GM21619 (cell line): Measurements from ENCODE around the gene GFRA1.

Experiments used
- ATAC-seq: cut with Tn5 transposase; IDR thresholded peaks from one replicate; pipeline ENCODE4 v1.9.1; 2021; ENCODE audit not compliant: unreplicated experiment

Gene GFRA1

DNA sequence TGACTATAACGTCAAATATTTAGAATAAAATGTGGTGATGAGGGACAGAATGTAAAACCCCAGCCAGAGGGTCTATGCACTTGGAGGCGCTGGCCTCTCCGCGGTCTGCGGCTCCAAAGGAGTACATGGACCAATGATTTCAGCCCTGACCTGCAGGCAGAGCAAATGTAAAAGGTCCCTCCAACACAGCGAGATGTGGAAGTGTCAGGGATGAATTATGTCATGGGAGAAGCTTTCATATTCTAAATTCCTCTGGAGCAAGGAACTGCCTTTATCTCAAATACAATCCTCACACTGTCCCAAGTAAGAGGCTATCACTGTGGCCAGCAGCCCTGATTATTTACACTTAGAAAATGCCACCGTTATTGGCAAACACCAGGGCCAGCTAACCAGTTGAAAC is 139.4 kb downstream of the GFRA1 start:
- ATAC-seq = no peak

DNA sequence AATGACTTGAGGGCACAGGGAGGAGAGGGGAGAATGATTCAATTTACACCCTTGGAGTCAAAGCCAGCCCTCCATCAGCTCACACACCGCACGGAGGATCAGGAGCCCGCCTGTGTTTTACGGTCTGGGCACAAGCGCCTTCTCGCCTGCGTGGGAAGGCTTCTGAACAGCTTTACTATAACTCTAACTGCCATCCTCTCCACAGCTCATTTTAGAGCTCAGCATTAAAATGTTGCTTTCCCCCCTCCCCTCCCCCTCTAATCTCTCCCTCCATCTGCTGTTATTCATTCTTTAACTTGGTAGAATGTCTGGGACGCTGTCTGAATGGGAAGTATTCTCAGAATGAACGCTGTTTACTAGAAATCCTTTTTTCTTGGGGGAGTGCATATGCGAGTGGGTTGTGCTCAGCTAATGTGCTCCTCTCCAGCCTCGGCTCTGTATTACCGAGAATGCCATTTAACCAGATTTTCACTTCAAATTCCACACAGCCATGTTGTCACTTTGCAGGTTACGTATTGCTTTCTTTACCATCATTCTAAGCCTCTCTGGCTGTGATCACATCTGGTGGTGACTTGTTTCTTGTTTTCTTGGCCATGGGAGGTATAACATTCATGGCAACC is 140.1 kb downstream of the GFRA1 start:
- ATAC-seq = no peak

DNA sequence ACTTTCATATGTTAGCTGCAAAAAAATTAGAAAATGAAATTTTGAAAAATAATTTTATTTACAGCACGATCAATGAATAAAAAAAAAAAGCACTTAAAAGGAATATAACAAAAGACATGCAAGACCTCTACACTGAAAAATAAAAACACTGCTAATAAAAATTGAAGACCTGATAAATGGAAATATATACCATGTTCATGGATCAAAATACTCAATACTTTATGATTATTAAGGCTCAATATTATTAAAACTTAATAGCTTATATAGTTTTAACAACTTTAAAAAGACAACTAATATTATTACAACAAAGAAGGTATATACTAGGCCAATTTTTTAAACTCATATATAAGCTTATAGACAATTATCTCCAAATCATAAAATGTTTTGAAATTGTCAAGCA is 143.0 kb downstream of the GFRA1 start:
- ATAC-seq = no peak

DNA sequence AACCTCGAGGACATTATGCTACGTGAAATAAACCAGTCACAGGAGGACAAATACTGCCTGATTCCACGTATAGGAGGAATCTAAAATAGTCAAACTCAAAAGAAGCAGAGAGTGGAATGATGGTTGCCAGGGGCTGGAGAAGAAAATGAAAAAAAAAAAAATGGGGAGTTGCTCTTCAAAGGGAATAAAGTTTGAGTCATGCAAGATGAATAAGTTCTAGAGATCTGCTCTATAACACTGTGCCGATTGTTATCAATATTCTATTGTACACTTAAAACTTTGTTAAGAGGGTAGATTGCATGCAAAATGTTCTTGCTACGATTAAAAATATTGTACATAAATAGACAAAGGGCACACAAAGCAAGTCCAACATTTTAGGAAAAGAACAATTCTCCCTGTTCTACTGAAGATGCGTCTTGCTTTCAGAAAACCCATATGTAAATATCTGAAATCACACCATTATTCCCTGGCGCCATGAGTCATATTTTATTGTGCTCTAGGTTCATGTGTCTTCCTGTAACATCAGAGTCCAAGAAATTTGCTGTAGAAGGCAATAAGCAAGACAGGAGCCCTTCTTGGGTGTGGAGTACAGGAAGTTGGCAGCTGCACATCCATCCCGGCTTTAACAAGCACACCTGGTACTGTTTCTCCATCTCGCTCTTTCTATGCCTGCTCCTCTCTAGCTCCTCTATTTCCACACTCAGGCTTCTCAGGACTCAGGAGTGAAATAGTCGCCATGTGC is 145.9 kb downstream of the GFRA1 start:
- no peak for ATAC-seq

DNA sequence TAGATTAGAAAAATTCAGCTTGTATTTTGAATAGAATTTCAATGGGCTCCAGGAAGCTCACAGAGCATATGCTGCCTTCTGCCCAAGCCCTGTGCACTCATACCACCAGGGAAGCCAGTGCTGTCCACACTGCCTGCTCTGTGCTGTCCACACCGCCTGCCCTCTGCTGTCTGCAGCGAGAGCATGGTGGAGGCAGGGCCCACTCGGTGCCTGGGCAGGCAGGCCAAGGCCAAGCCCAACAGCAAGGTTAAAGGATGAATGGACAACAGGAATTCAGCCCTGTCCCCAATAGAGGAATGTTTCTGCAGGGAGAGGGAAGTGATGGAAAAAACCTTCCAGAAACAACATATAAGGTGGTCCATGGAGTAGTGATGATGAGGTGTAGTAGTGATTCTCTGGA is 146.8 kb downstream of the GFRA1 start:
- ATAC-seq = no peak

DNA sequence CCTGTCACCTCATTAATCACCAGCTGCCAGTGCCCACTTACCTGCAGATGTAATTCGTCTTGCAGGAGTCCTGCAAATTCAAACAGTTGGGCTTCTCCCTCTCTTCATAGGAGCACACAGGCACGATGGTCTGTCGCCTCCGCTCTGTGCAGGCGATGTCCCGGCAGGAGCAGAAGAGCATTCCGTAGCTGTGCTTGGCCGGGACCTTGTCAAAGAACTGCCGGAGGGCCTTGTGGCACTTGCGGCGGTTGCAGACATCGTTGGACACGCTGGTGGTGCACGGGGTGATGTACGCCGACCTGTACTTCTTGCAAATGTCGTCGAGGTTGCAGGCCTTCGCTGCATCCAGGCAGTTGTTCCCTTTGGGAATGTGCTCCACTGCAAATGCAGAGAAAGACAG is 147.8 kb downstream of the GFRA1 start:
- no peak for ATAC-seq

DNA sequence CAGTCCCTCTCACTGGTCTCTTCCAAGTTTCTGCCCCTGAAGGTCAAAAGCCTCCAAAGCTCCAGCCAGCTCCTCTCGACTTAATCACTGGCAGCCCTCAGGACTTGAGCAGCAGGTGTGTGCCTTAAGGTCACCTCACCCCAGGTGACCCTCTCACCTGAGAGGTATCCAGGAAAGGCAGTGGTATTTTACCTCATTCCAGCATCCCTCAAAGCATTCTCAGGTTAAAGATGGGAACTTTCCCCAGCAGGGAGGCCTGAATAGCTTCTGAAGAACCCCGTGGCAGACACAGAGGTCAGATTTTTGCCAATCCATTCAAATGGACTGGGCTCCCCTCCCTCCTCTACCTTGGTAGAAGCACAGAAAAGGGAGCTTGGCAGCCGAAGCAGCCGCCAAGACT is 148.2 kb downstream of the GFRA1 start:
- ATAC-seq = no peak

DNA sequence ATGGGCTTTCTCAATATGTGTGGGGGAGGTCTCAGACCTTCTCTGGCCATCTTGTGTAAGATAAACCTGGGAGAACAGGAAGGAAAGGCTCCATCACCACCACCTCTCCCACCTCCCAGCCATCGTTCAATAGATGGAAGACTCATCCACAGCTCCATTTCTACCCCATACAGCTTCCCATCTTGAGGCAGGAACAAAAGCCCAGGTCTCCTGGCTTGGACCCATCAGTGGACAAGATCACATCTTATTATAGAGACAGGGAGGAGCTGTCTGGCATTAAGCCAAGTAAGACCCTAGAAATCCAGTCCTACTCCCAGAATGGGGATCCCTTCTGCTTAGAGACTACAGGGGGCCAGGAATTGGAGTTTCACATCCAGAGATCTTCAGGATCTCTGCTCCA is 150.3 kb downstream of the GFRA1 start:
- ATAC-seq = no peak

DNA sequence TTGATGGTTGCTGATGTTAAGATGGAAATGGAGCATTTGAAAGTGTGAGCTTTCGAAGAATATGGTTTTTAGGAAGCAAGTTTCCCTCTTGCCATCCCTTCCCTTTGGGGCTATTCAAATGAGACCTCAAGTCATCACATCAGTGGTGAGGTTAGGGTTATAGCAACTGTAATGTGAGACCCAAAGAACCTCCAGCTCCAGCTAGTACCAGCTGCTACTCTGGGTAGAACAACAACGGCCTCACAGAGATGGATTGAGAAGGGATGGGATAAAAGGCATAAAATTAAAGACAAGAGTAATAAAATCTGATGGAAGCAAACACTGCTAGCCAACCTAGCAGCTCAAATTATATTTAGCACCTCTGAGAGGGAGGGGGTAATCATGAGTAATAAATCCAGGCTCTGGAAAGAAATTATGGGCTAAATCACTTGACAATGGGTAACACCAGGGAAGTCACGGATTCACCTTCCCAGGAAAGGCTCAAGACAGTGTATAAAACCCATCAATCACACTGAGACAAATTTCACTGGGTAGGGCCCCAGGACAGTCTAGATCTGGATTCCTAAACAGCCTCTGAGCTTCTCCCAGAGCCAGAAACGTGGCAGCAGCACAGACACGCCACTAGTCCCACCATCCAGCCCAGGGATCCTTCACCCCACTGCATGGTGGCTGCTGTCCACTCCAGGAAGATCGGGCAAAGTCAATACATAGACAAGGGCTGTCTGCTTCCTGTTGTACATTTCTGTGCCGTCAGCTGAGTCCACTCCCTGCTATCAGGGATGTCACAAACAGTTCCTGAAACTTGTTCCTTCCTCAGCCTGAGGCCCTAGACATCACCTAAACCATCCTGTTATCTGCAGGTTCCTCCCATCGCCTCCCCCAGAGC is 151.1 kb downstream of the GFRA1 start:
- no peak for ATAC-seq

DNA sequence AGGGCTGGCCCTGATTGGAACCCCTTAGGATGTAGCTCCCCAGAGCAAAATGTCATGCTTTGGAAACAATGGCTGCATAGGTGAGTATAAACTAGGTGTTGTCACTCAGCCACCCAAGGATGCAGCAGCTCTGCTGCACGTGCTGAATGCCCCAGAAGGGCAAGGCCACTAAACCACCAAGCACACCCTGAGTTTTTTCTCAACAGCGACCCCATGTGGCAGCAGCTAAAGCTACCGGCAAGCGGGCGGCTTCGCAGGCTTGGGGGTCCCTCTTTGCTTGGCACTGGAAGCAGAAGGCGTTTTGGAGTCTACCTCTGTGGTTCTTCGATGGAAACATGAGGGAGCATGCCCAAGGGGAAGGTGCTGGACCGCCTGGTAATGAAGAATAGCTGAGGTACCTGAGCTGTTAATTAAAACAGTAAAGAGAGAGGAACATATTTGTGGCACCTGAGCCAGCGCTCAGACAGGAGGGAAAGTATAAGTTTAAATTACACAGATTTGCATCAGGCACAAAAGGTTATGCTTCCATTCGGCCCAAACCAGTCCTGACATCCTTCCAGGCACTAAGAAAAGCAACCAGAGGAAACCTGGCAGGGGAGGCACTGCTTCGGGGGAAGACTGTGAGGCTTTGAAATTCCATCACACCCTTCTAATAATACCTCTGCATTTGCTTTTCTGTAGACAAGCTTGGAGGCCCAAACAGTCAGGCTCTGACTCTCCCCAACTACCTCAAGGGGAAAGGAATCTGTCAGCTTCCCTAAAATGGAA is 152.1 kb downstream of the GFRA1 start:
- no peak for ATAC-seq

DNA sequence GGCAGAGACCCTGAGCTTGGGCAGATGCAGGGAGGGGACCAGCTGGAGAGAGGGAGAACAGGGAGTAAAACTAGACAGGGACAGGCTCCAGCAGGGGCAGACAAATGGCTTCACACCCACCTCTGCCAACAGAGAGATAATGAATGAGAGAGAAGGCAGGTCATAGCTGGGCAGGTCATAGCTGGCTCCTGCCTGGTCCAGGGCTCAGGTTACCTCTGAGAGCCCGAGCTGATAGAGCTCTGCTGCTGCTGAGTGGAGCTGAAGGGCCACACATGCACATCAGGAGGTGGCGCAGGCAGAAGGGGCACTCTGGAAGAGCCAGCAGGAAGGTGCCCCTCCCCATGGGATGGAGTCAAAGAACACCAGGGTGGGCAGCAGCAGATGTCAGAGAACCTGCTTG is 154.2 kb downstream of the GFRA1 start:
- no peak for ATAC-seq

DNA sequence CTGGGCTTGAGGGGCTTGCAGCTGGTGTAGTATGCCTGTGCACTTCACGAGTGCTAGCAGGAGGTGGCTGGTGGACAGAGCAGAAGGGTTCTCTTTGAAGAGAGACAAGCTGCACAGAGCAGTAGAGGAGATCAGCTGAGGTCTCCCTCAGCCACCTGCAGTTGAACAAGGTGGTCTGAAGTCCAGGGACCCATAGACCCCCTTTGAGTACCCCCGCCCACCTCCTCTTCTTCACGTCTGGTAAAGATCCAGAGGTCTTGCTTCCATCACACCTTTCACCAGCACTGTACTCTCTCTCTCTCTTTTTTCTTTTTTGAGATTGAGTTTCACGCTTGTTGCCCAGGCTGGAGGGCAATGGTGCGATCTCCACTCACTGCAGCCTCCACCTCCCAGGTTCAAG is 157.2 kb downstream of the GFRA1 start:
- ATAC-seq = no peak

DNA sequence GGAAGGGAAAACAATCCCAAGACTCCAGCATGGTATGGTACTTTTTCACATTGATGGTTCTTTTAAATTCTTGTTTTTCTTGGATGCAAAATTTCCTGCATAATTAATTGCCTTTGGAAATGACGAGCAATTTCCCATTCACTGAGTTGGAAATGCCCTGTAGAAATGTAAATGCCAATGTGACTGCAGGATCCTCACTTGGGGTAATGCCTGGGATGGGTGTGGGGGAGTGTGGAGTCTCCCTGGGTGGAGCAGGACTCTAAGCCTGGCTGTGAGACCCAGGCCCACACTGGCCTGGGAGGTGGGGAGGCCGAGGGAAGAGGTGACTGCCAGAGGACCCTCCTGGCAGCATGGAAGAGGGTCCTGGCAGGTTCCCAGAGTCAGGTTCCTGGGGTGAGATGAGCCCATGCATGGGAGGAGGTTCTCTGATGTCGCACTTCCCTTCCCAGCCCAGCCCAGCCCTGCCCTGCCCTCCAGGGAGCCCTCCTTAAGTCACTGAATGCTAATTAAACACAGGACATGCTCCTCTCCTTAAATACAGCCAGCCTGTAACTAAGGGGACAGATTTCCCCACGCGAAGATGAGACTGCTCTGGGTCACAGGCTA is 157.9 kb downstream of the GFRA1 start:
- ATAC-seq = no peak

DNA sequence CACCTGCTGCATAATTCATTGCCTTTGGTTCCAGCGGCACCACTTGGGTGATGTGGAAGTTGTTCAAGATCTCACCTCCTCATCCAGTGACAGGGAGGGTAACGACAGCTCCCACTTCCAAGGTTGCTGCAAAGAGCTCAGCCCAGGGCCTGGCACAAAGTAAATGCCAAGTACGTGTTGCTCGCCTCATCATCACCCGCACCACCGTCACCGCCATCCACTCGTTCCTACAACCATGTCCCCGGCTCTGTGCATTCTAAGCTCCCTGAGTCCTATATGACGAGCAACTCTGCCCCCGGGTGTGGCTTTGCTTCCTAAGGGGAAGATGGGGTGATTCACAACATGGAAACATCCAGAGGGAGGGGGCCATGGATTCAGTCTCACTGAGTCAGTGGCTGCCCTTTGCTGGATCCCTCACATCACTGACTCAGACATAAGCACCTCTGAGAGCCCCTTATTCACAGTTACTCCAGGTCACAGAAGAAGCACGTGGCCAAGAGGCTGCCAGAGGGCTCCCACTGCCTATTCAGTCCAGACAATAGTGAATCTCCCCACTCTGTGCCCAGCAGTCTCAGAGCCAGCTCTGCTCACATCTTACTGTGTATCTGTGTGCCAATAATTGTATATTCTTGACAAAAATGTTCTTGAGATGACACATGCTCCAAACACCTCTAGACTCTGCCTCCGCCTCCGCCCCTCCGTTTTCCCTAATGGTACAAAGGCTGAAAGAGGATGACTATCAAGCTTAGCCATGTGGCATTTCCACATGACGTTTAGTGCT is 159.1 kb downstream of the GFRA1 start:
- no peak for ATAC-seq

DNA sequence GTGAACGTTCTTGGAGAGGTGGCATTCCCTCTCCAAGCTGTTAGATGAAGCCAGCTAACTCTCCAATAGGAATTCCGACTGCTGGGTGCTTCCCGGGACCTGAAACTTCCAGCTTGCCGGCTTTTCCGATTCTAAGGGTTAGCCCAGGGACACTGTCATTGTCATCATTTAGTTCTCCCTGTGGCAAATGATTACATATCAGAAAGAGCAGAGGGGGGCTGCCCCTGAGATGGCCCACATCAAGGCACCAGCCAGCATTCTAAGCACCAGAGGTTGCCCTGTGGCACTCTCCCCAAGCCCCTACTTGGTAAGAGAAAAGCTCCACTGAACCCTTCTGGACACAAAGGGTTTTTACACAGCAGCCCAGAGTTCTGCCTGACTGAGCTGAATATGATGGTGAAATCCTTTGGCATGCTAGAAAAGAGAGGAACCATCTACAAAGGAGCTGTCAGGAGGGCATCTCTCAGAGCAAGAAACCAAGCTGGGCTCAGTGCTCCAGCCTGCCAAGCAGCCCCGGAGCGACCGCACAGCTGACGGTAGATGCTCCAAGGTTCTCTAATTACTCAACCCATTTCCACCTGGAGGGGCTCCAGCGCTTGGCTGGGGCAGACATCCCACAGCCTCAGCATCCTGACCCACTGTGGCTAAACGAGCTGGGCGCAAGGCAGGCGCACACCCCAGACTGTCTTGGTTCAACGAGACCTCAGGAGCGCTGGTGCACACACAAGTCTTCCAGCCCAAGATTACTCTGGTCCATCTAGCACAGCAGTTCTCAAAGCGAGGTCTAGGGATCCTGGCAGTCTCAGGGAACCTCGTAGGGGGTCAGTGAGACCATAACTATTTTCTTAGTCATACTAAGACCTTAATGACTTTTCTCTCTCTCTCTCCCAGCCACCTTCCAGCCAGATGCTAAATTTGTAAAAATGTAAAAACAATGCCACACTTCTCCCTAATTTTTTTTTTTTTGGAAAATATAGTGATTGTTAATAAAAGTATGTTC is 160.5 kb downstream of the GFRA1 start:
- ATAC-seq = no peak

DNA sequence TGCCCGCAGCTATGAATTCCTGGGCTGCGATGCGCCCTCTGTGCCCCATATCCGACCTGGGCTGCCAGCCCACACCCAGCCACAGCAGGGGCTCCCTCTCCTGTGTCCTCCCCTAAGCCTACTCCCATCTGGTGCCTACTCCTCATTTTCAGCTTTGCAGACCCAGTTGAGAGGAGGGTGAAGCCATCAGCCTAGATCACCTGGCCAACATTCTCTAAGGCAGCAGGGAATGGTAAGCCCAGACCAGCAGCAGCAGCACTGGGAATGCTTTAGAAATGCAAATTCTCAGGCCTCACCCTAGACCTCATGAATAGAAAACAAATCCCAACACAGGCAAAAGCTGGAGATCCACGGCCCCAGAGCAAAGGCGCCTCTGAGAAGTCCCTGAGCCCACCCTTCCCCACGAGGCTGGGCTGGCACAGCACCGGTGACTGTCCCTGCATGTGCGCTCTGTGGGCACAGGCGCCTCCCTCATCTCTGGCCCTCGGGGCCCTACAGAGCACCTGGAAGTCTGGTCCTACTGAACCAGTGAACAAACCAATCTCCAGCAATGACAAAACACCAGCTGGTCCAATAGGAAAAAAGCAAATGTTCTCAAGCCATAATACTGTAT is 161.4 kb downstream of the GFRA1 start:
- ATAC-seq = no peak

DNA sequence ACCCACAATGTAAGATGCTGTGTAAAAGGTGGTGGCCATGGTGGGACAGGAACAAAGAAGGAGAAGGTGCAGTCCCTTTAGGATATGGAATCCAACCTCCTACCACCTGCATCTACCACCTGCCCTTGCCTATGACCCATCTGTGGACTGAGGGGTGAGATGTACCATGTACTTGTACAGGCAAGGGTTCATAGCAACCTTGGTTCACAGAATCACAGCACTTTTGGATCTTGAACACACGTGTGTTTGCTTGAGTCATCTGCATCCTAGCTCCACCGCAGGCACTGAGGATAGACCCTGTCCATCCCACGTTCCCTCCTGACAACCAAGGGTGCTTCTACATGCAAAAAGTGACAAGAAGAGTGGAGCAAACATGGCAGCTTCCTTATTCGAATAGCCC is 162.3 kb downstream of the GFRA1 start:
- no peak for ATAC-seq

DNA sequence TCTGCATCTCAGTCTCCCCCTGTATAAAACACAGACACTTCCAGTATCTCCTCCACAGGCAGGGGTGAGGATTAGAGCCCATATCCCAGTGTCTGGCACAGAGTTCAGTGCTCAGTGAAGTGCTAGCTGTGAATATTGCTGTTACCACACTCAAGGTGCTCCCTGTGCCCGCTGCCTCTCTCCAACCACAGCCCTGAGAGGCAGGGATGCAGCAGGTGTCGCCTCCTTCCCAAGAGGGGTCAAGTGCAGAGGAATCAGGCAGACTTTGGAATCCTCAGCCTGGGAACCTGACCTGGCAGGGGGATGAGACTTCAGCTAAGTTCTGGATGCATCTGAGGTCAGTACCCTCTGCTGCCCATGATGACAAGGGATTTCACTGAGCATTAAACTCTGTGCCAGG is 163.1 kb downstream of the GFRA1 start:
- no peak for ATAC-seq
